Liver (tissue), 3 donors: ENCODE data around the gene MCTP1.

ENCODE experiments used
- CTCF ChIP-seq: fragments of 150-350 bp; IDR thresholded peaks from 2 replicates; pipeline ENCODE4 v1.5.1; 2017; ENCODE audit warnings: improper control_type of control experiment, low read depth, low read length; ENCODE audit not compliant: missing input control
- EGR1 ChIP-seq, 2 donors: IDR thresholded peaks; 2 replicates each; pipeline ENCODE4 v1.6.1; 2016 to 2018; ENCODE audit warnings: antibody characterized with exemption in 2 of 2, low read depth in 2 of 2
- GABPA ChIP-seq, 2 donors: IDR thresholded peaks in 1 of 2; conservative IDR thresholded peaks in 1 of 2; 2 replicates each; pipeline ENCODE4 v1.6.1; 2016; ENCODE audit warnings: antibody characterized with exemption in 2 of 2, mild to moderate bottlenecking in 1 of 2, moderate library complexity in 1 of 2
- MAX ChIP-seq: IDR thresholded peaks from 2 replicates; pipeline ENCODE4 v1.6.1; 2016; ENCODE audit warnings: antibody characterized with exemption
- RAD21 ChIP-seq, 2 donors: IDR thresholded peaks; 2 replicates each; pipeline ENCODE4 v1.6.1; 2016; ENCODE audit warnings: antibody characterized with exemption in 2 of 2, mild to moderate bottlenecking in 2 of 2
- REST ChIP-seq: IDR thresholded peaks from 2 replicates; pipeline ENCODE4 v1.6.1; 2016; ENCODE audit warnings: antibody characterized with exemption, mild to moderate bottlenecking
- RXRA ChIP-seq, 2 donors: IDR thresholded peaks; 2 replicates each; pipeline ENCODE4 v1.6.1; 2017 to 2018; ENCODE audit warnings: antibody characterized with exemption in 2 of 2, mild to moderate bottlenecking in 1 of 2
- SP1 ChIP-seq: IDR thresholded peaks from 2 replicates; pipeline ENCODE4 v1.6.1; 2018; ENCODE audit warnings: antibody characterized with exemption, mild to moderate bottlenecking
- TAF1 ChIP-seq: conservative IDR thresholded peaks from 2 replicates; pipeline ENCODE4 v1.6.1; 2016; ENCODE audit warnings: antibody characterized with exemption, mild to moderate bottlenecking
- YY1 ChIP-seq: IDR thresholded peaks from 2 replicates; pipeline ENCODE4 v1.6.1; 2016; ENCODE audit warnings: antibody characterized with exemption, mild to moderate bottlenecking
- donor health status: healthy.
- donor health status: healthy.

GRCh38 chr5:95098012-95098411 lies 186.9 kb downstream of the MCTP1 start:
- TF ChIP-seq CTCF (no peak), YY1 (no peak), GABPA (IDR thresholded peaks at IDR 0.05 in 1 of 2, conservative IDR thresholded peaks at IDR 0.05 in 1 of 2) (no peak), SP1 (no peak), REST (no peak), RAD21 (IDR thresholded peaks at IDR 0.05) (no peak), RXRA (IDR thresholded peaks at IDR 0.05) (no peak), EGR1 (IDR thresholded peaks at IDR 0.05; ENCODE audit: low read depth in 2 of 2) (no peak), TAF1 (no peak), MAX (no peak)
